K562 (cell line): Measurements from ENCODE around the gene PDZK1. TPM values are rescaled to one million over a fixed set of nuclear protein-coding genes. Genes with fewer than 3 reads are reported as not detected.

Source experiments
- ATAC-seq: fragments of 200-7000 bp; cut with Tn5 transposase; 3 replicates; pipeline ENCODE4 v1.9.1; 2020; ENCODE audit warnings: moderate library complexity
- BruUV-seq: library from RNA; stranded (reverse); fragments of 400-500 nt; replicated peaks from 2 replicates; lab custom pipeline; 2021; lab: Mats Ljungman, UMichigan
- CTCF ChIA-PET: fragments of 300-600 bp; formaldehyde crosslinking; extraction: SDS; loops from one replicate; lab custom pipeline; 2021; ENCODE audit warnings: low intra/inter-chr PET ratio; lab: Yijun Ruan, JAX
- POLR2A ChIA-PET: fragments of 300-600, 350-650 bp; sonication (Branson Sonifier 250); formaldehyde crosslinking; extraction: SDS; loops from one replicate; lab custom pipeline; 2021; ENCODE audit warnings: antibody characterized with exemption, inconsistent platforms; lab: Yijun Ruan, JAX
- DNase-seq, 4 experiments: peaks; one replicate each; pipeline versions ENCODE4 v3.0.0 to v3.0.0-alpha.2; 2011 to 2018; ENCODE audit warnings: low spot score in 3 of 4, mixed read lengths in 3 of 4; ENCODE audit errors: extremely low read depth in 1 of 4
- FAIRE-seq: peaks from 2 replicates; lab custom pipeline; 2011; peaks lifted over from hg19 to GRCh38; lab: Jason Lieb, UNC
- H2AFZ ChIP-seq: 2 replicates; pipeline ENCODE4 v1.6.0; 2011; ENCODE audit warnings: low read depth, low read length, control low read depth, inconsistent platforms
- H3K27ac ChIP-seq: fragments of 200-600 bp; 3 replicates; pipeline ENCODE4 v1.8.0; 2011; ENCODE audit warnings: low read depth, mild to moderate bottlenecking, control low read depth, inconsistent platforms, low read length, moderate library complexity, mixed read lengths; ENCODE audit errors: extremely low read depth
- H3K27me3 ChIP-seq, 2 experiments: fragments of 300-600 bp in 1 of 2; 2 replicates in 1 of 2; 3 replicates in 1 of 2; pipeline versions ENCODE4 v1.6.0 to v1.8.0; 2011; ENCODE audit warnings: inconsistent platforms in 2 of 2, low read length in 2 of 2, mild to moderate bottlenecking in 1 of 2, mixed read lengths in 1 of 2, moderate library complexity in 1 of 2; ENCODE audit not compliant: control insufficient read depth in 2 of 2, insufficient read depth in 2 of 2
- H3K36me3 ChIP-seq: fragments of 300-600 bp; 3 replicates; pipeline ENCODE4 v1.8.0; 2011; ENCODE audit warnings: mild to moderate bottlenecking, low read length, inconsistent platforms; ENCODE audit not compliant: control insufficient read depth, insufficient read depth
- H3K4me1 ChIP-seq, 2 experiments: fragments of 200-600 bp in 1 of 2; replicated peaks in 1 of 2; 2 replicates in 1 of 2; 3 replicates in 1 of 2; pipeline versions ENCODE4 v1.5.1 to v1.8.0; 2011; ENCODE audit warnings: inconsistent platforms in 2 of 2, low read length in 2 of 2, mild to moderate bottlenecking in 1 of 2, mixed read lengths in 1 of 2, moderate library complexity in 1 of 2; ENCODE audit not compliant: control insufficient read depth in 2 of 2, insufficient read depth in 2 of 2
- H3K4me2 ChIP-seq: 2 replicates; pipeline ENCODE4 v1.6.1; 2011; ENCODE audit warnings: low read length, control low read depth, inconsistent platforms, mixed read lengths; ENCODE audit not compliant: insufficient read depth
- H3K4me3 ChIP-seq: fragments of 200-600 bp; sonication (generic), shearing (Covaris generic); 2 replicates; pipeline ENCODE4 v1.5.1; 2016; ENCODE audit warnings: control low read depth, inconsistent platforms
- H3K79me2 ChIP-seq: fragments of 200-600 bp; 3 replicates; pipeline ENCODE4 v1.8.0; 2011; ENCODE audit warnings: low read length, inconsistent platforms; ENCODE audit not compliant: control insufficient read depth, insufficient read depth
- H3K9ac ChIP-seq, 2 experiments: 2 replicates each; pipeline versions ENCODE4 v1.6.0 to v1.6.1; 2011; ENCODE audit warnings: low read depth in 2 of 2, low read length in 2 of 2, control low read depth in 1 of 2, inconsistent platforms in 1 of 2, mild to moderate bottlenecking in 1 of 2, mixed read lengths in 1 of 2; ENCODE audit not compliant: insufficient read depth in 1 of 2
- H3K9me1 ChIP-seq: one replicate; pipeline ENCODE4 v1.6.0; 2011; ENCODE audit warnings: inconsistent platforms, mild to moderate bottlenecking, low read length, moderate library complexity; ENCODE audit not compliant: control insufficient read depth, insufficient read depth
- H3K9me3 ChIP-seq: replicated peaks from 2 replicates; pipeline ENCODE4 v1.5.1; 2011; ENCODE audit warnings: low read depth, low read length, inconsistent platforms; ENCODE audit not compliant: control insufficient read depth, insufficient read depth
- H4K20me1 ChIP-seq: replicated peaks from 2 replicates; pipeline ENCODE4 v1.6.1; 2011; ENCODE audit warnings: low read length, inconsistent platforms, mixed read lengths; ENCODE audit not compliant: control insufficient read depth, insufficient read depth
- BRD9 ChIP-seq: fragments of 450-650 bp; IDR thresholded peaks from 2 replicates; pipeline ENCODE4 v1.6.1; 2018; ENCODE audit warnings: low read depth; ENCODE audit not compliant: partially characterized antibody
- FOXJ2 ChIP-seq: fragments of 200-800 bp; sonication (Bioruptor generic); IDR thresholded peaks from 2 replicates; pipeline ENCODE4 v1.6.1; 2016; ENCODE audit warnings: missing genetic modification characterization, missing compliant biosample characterization
- HIVEP1 ChIP-seq: fragments of 250-450 bp; sonication (Bioruptor Pico); IDR thresholded peaks from 2 replicates; pipeline ENCODE4 v1.4.0; 2020; ENCODE audit warnings: mild to moderate bottlenecking
- LEF1 ChIP-seq: fragments of 450-650 bp; IDR thresholded peaks from 2 replicates; pipeline ENCODE4 v1.6.1; 2016; ENCODE audit warnings: mild to moderate bottlenecking
- POLR3A ChIP-seq: IDR thresholded peaks from 2 replicates; pipeline ENCODE4 v1.6.1; 2011; ENCODE audit warnings: borderline replicate concordance, mild to moderate bottlenecking, moderate library complexity; ENCODE audit not compliant: insufficient read length, insufficient read depth; ENCODE audit errors: extremely low read depth
- RBFOX2 ChIP-seq: fragments of 200-400 bp; formaldehyde crosslinking; IDR thresholded peaks from 2 replicates; pipeline ENCODE4 v1.6.1; 2017; ENCODE audit warnings: low read depth, mild to moderate bottlenecking, low read length, moderate library complexity
- TAF15 ChIP-seq: fragments of 200-400 bp; formaldehyde crosslinking; IDR thresholded peaks from 2 replicates; pipeline ENCODE4 v1.6.1; 2017; ENCODE audit warnings: mild to moderate bottlenecking, low read depth, low read length, moderate library complexity
- TAL1 ChIP-seq: fragments of 450-650 bp; IDR thresholded peaks from 2 replicates; pipeline ENCODE4 v1.6.1; 2016; ENCODE audit warnings: mild to moderate bottlenecking
- ZNF695 ChIP-seq: fragments of 450-650 bp; formaldehyde crosslinking; IDR thresholded peaks from 2 replicates; pipeline ENCODE4 v1.4.0; 2020; ENCODE audit warnings: mild to moderate bottlenecking, moderate library complexity
- WGBS: fragments of 100-300 bp; shearing (Covaris generic); methylation state at CpG from one replicate; pipeline ENCODE4 v1.1.6; 2016; ENCODE audit warnings: low coverage, mixed read lengths; ENCODE audit not compliant: insufficient coverage; ENCODE audit errors: missing lambda C conversion rate; 5-methylcytosine and 5-hydroxymethylcytosine counted together
- in situ Hi-C: fragments of 300-500 bp; cut with MboI; formaldehyde crosslinking; loops from 4 replicates; pipeline ENCODE4 v1.15.0; 2018; ENCODE audit warnings: inconsistent platforms, mixed read lengths
- intact Hi-C: fragments of 100-400 bp; cut with micrococcal nuclease; formaldehyde crosslinking; loops from 2 replicates; pipeline ENCODE4 v1.14.2; 2022
- polyA plus RNA-seq, 8 experiments: library from polyadenylated mRNA; depleted of rRNA in 4 of 8; stranded (reverse) in 5 of 8; unstranded in 3 of 8; fragments of >200 nt; fragmentation: Nextera tagmentation in 2 of 8; fragmentation: Illumina TruSeq in 1 of 8; extraction: Ambion mirVana in 2 of 8; extraction: Trizol in 1 of 8; gene quantifications; 2 replicates each; pipeline versions ENCODE4 v1.2.1 to v1.2.3, GENCODE V29; 2011 to 2014; ENCODE audit warnings: inconsistent platforms in 1 of 8, missing spikeins in 1 of 8
- total RNA-seq, 7 experiments: library from RNA; depleted of rRNA in 6 of 7; stranded (reverse); fragments of >200 nt in 6 of 7; fragmentation: Illumina TruSeq in 2 of 7; extraction: Trizol in 2 of 7; gene quantifications; 2 replicates each; pipeline versions ENCODE4 v1.2.1 to v1.2.3, GENCODE V29; 2011 to 2021; ENCODE audit warnings: low replicate concordance in 1 of 7
- TF ChIP-seq, protein P1 (sequence below), 2 experiments: fragments of 450-650 bp in 1 of 2; sonication (generic) in 1 of 2; formaldehyde crosslinking in 1 of 2; IDR thresholded peaks; 2 replicates each; pipeline versions ENCODE4 v1.7.1 to v1.9.0; 2016 to 2022; ENCODE audit warnings: inconsistent platforms in 1 of 2, mild to moderate bottlenecking in 1 of 2, missing genetic modification reagents in 1 of 2
- TF ChIP-seq, protein P2 (sequence below): sonication (generic); formaldehyde crosslinking; IDR thresholded peaks from 2 replicates; pipeline ENCODE4 v1.8.1; 2023; ENCODE audit warnings: mild to moderate bottlenecking, missing genetic modification reagents

The PDZK1 gene
- total and polyA plus RNA-seq, 9 of the 15 experiments (the other 6 are each of a cell fraction or from before 2014, with no cell fraction given) = 0.04 to 0.22 (median 0.16) TPM; not detected in 2

DNA sequence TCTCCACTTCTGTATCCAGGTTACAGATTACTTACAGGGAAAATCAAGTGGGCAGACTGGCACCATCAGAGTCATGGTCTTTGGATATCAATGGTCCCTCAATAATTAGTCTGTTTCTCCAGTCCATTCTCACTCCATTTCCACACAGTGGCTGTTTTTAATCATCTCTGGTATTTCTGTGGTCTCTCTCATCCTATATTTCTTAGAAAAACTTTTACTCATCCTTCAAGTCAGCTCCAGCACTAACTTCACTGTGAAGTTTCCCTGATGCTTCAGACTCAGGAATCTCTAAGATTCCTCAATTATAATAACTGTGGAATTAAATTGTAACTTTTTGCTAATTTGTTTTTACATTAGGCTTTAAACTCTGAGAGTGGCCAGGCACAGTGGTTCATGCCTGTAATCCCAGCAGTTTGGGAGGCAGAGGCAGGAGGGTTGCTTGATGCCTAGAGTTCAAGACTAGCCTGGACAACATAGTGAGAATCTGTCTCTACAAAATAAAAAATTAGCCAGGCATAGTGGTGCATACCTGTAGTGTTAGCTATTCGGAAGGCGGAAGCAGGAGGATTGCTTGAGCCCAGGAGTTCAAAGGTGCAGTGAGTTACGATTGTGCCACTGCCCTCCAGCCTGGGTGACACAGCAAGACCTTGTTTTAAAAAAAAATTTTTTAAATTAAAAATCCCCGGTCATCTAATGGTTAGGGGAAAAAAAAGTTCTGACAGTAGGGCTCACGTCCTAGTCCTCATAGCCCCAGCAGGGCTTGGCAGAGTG, 22.7 kb upstream of the PDZK1 start:
- DNase-seq = no peak
- Histone ChIP-seq H3K4me1 (peaks cover 0 to 5% of the 10 kb centered on the region in 2 experiments; a peak in 1 of 5 replicates), H3K27me3 (no peaks in the 10 kb centered on the region), H4K20me1 (no peaks in the 10 kb centered on the region), H3K9me3 (no peaks in the 10 kb centered on the region), H3K27ac (no peak overlapping the region), H3K36me3 (no peaks in the 10 kb centered on the region), H2AFZ (no peak overlapping the region), H3K4me2 (no peak overlapping the region), H3K9ac (no peak overlapping the region), H3K4me3 (no peak overlapping the region), H3K79me2 (no peaks in the 10 kb centered on the region), H3K9me1 (no peaks in the 10 kb centered on the region)
- ChIA-PET CTCF (no interaction called here), POLR2A (no interaction called here)
- WGBS = 63% methylated on average over 5 of the region's 5 CpGs
- intact Hi-C loops = loop anchor here (10.0 kb wide), 1 partner anchor 285 kb away; no protein-coding TSS in a partner anchor
- no peak for ATAC-seq
- FAIRE-seq = no peak
- in situ Hi-C loops = no loop called here
- BruUV-seq = no TSS peak
- no peak for TF ChIP-seq RBFOX2
- TF ChIP-seq TAF15 = no peak
- no peak for TF ChIP-seq ZNF695
- TF ChIP-seq, protein P1, sequence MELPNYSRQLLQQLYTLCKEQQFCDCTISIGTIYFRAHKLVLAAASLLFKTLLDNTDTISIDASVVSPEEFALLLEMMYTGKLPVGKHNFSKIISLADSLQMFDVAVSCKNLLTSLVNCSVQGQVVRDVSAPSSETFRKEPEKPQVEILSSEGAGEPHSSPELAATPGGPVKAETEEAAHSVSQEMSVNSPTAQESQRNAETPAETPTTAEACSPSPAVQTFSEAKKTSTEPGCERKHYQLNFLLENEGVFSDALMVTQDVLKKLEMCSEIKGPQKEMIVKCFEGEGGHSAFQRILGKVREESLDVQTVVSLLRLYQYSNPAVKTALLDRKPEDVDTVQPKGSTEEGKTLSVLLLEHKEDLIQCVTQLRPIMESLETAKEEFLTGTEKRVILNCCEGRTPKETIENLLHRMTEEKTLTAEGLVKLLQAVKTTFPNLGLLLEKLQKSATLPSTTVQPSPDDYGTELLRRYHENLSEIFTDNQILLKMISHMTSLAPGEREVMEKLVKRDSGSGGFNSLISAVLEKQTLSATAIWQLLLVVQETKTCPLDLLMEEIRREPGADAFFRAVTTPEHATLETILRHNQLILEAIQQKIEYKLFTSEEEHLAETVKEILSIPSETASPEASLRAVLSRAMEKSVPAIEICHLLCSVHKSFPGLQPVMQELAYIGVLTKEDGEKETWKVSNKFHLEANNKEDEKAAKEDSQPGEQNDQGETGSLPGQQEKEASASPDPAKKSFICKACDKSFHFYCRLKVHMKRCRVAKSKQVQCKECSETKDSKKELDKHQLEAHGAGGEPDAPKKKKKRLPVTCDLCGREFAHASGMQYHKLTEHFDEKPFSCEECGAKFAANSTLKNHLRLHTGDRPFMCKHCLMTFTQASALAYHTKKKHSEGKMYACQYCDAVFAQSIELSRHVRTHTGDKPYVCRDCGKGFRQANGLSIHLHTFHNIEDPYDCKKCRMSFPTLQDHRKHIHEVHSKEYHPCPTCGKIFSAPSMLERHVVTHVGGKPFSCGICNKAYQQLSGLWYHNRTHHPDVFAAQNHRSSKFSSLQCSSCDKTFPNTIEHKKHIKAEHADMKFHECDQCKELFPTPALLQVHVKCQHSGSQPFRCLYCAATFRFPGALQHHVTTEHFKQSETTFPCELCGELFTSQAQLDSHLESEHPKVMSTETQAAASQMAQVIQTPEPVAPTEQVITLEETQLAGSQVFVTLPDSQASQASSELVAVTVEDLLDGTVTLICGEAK (IDR thresholded peaks at IDR 0.05) = no peak
- TF ChIP-seq, protein P1 (CRISPR knock-in tag; IDR thresholded peaks at IDR 0.05) = no peak
- no peak for TF ChIP-seq POLR3A
- TF ChIP-seq FOXJ2 (tag) = no peak
- TF ChIP-seq LEF1 = no peak
- TF ChIP-seq, protein P2, sequence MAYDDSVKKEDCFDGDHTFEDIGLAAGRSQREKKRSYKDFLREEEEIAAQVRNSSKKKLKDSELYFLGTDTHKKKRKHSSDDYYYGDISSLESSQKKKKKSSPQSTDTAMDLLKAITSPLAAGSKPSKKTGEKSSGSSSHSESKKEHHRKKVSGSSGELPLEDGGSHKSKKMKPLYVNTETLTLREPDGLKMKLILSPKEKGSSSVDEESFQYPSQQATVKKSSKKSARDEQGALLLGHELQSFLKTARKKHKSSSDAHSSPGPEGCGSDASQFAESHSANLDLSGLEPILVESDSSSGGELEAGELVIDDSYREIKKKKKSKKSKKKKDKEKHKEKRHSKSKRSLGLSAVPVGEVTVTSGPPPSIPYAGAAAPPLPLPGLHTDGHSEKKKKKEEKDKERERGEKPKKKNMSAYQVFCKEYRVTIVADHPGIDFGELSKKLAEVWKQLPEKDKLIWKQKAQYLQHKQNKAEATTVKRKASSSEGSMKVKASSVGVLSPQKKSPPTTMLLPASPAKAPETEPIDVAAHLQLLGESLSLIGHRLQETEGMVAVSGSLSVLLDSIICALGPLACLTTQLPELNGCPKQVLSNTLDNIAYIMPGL (CRISPR knock-in tag) = no peak
- no peak for TF ChIP-seq TAL1
- no peak for TF ChIP-seq HIVEP1 (CRISPR knock-in tag)
- TF ChIP-seq BRD9 = no peak
